Hepatocyte (in vitro differentiated cells): ENCODE results near the gene SRBD1. TPM values are rescaled to one million over a fixed set of nuclear protein-coding genes. Genes with fewer than 3 reads are reported as not detected.
A peak's percentile ranks its signal among the peaks of the same experiment; 100 is the strongest.

Experiments
- DNase-seq: peaks from one replicate; pipeline ENCODE4 v3.0.0-alpha.2; 2016; ENCODE audit warnings: low spot score
- H2AFZ ChIP-seq: fragments of 200-600 bp; sonication (generic); 2 replicates; pipeline ENCODE4 v1.6.0; 2016; ENCODE audit warnings: antibody characterized with exemption, mild to moderate bottlenecking
- H3K27ac ChIP-seq: fragments of 200-600 bp; sonication (generic); 2 replicates; pipeline ENCODE4 v1.5.1; 2016; ENCODE audit warnings: mild to moderate bottlenecking
- H3K27me3 ChIP-seq: fragments of 200-600 bp; sonication (generic); 2 replicates; pipeline ENCODE4 v1.6.1; 2016
- H3K36me3 ChIP-seq: fragments of 200-600 bp; sonication (generic); replicated peaks from 2 replicates; pipeline ENCODE4 v1.5.1; 2016; ENCODE audit warnings: low read depth; ENCODE audit not compliant: insufficient read depth
- H3K4me1 ChIP-seq: fragments of 200-600 bp; sonication (generic); 2 replicates; pipeline ENCODE4 v1.5.1; 2016; ENCODE audit warnings: mild to moderate bottlenecking, moderate library complexity; ENCODE audit not compliant: insufficient read depth
- H3K4me2 ChIP-seq: fragments of 200-600 bp; sonication (generic); 2 replicates; pipeline ENCODE4 v1.6.0; 2016
- H3K4me3 ChIP-seq: fragments of 200-600 bp; sonication (generic); 2 replicates; pipeline ENCODE4 v1.5.1; 2016; ENCODE audit warnings: mild to moderate bottlenecking
- H3K79me2 ChIP-seq: fragments of 200-600 bp; sonication (generic); 2 replicates; pipeline ENCODE4 v1.6.0; 2017; ENCODE audit warnings: mild to moderate bottlenecking
- H3K9me2 ChIP-seq: fragments of 200-600 bp; sonication (generic); replicated peaks from 2 replicates; pipeline ENCODE4 v1.6.0; 2017; ENCODE audit warnings: mild to moderate bottlenecking; ENCODE audit not compliant: insufficient read depth
- H3K9me3 ChIP-seq: fragments of 200-600 bp; sonication (generic); 2 replicates; pipeline ENCODE4 v1.5.1; 2016; ENCODE audit warnings: low read depth, mild to moderate bottlenecking
- H4K20me1 ChIP-seq: fragments of 200-600 bp; sonication (generic); 2 replicates; pipeline ENCODE4 v1.6.0; 2016; ENCODE audit warnings: mild to moderate bottlenecking; ENCODE audit not compliant: insufficient read depth, poor library complexity, severe bottlenecking
- EZH2 ChIP-seq: fragments of 200-600 bp; sonication (generic); IDR thresholded peaks from 2 replicates; pipeline ENCODE4 v1.6.1; 2016; ENCODE audit warnings: antibody characterized with exemption, mild to moderate bottlenecking, borderline replicate concordance
- EZH2phosphoT487 ChIP-seq: fragments of 200-600 bp; sonication (generic); IDR thresholded peaks from one replicate; pipeline ENCODE4 v1.6.1; 2018; ENCODE audit warnings: antibody characterized with exemption, mild to moderate bottlenecking, low read depth, moderate library complexity; ENCODE audit not compliant: unreplicated experiment, severe bottlenecking
- WGBS: methylation state at CpG from one replicate; pipeline ENCODE4 v1.1.6; 2016; ENCODE audit warnings: low lambda C conversion rate; ENCODE audit errors: missing lambda C conversion rate; 5-methylcytosine and 5-hydroxymethylcytosine counted together
- polyA plus RNA-seq: library from polyadenylated mRNA; unstranded; fragments of >200 nt; fragmentation: Nextera tagmentation; extraction: Ambion mirVana; gene quantifications from 2 replicates; pipeline ENCODE4 v1.2.1, GENCODE V29; 2016
- total RNA-seq: library from RNA; depleted of rRNA; stranded (reverse); fragments of >200 nt; gene quantifications from 2 replicates; pipeline ENCODE4 v1.2.3, GENCODE V29; 2014
- TF ChIP-seq, protein P1 (sequence below): fragments of 200-600 bp; sonication (generic); IDR thresholded peaks from 2 replicates; pipeline ENCODE4 v1.5.1; 2016; ENCODE audit warnings: antibody characterized with exemption, mild to moderate bottlenecking; ENCODE audit not compliant: poor library complexity

SRBD1 gene
- total and polyA plus RNA-seq, 2 experiments from 2014 or later, result 6.7 to 16.6 TPM

- Histone ChIP-seq H3K27ac (peak overlapping the region; percentile 20), H3K9me3 (no peaks in the 10 kb centered on the region), H3K4me1 (peaks cover 6% of the 10 kb centered on the region), H3K27me3 (no peaks in the 10 kb centered on the region), H4K20me1 (no peaks in the 10 kb centered on the region), H3K36me3 (no peaks in the 10 kb centered on the region), H3K79me2 (no peaks in the 10 kb centered on the region), H3K9me2 (no peaks in the 10 kb centered on the region), H2AFZ (no peak overlapping the region), H3K4me2 (no peak overlapping the region), H3K4me3 (no peak overlapping the region)
- no peak for DNase-seq
- 47% methylated on average over 2 of the region's 2 CpGs for WGBS
- TF ChIP-seq EZH2 (no peak), EZH2phosphoT487 (no peak)
- TF ChIP-seq, protein P1, sequence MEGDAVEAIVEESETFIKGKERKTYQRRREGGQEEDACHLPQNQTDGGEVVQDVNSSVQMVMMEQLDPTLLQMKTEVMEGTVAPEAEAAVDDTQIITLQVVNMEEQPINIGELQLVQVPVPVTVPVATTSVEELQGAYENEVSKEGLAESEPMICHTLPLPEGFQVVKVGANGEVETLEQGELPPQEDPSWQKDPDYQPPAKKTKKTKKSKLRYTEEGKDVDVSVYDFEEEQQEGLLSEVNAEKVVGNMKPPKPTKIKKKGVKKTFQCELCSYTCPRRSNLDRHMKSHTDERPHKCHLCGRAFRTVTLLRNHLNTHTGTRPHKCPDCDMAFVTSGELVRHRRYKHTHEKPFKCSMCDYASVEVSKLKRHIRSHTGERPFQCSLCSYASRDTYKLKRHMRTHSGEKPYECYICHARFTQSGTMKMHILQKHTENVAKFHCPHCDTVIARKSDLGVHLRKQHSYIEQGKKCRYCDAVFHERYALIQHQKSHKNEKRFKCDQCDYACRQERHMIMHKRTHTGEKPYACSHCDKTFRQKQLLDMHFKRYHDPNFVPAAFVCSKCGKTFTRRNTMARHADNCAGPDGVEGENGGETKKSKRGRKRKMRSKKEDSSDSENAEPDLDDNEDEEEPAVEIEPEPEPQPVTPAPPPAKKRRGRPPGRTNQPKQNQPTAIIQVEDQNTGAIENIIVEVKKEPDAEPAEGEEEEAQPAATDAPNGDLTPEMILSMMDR, result no peak
Observed at GRCh38 chr2:45412754-45413379, 198.2 kb downstream of the SRBD1 start.

GRCh38 chr2:45409677-45410076 is 201.4 kb downstream of the SRBD1 start:
- H4K20me1 ChIP-seq, result no peaks in the 10 kb centered on the region
- H3K27ac ChIP-seq, result no peak overlapping the region
- no peak overlapping the region for H3K4me2 ChIP-seq
- H3K4me3 ChIP-seq, result no peak overlapping the region
- no peak for TF ChIP-seq EZH2phosphoT487
- TF ChIP-seq, protein P1, result no peak
- TF ChIP-seq EZH2, result no peak
- peaks cover 6% of the 10 kb centered on the region for H3K4me1 ChIP-seq
- no peaks in the 10 kb centered on the region for H3K27me3 ChIP-seq
- DNase-seq, result no peak
- no peaks in the 10 kb centered on the region for H3K79me2 ChIP-seq
- H3K9me3 ChIP-seq, result no peaks in the 10 kb centered on the region
- H2AFZ ChIP-seq, result no peak overlapping the region
- no peaks in the 10 kb centered on the region for H3K36me3 ChIP-seq
- 94% methylated on average over 1 of the region's 1 CpG for WGBS
- H3K9me2 ChIP-seq, result no peaks in the 10 kb centered on the region

- WGBS, result 49% methylated on average over 2 of the region's 2 CpGs
- Histone ChIP-seq H3K79me2 (no peaks in the 10 kb centered on the region), H3K4me1 (no peaks in the 10 kb centered on the region)
Observed at GRCh38 chr2:45406621-45407020, 204.4 kb downstream of the SRBD1 start.

More at GRCh38 chr2:45406621-45407020, 204.4 kb downstream of the SRBD1 start:
- Histone ChIP-seq H2AFZ (no peak overlapping the region), H3K4me3 (no peak overlapping the region), H3K27ac (no peak overlapping the region), H3K36me3 (no peaks in the 10 kb centered on the region), H3K9me3 (no peaks in the 10 kb centered on the region), H3K4me2 (no peak overlapping the region), H3K27me3 (no peaks in the 10 kb centered on the region), H3K9me2 (no peaks in the 10 kb centered on the region), H4K20me1 (no peaks in the 10 kb centered on the region)
- TF ChIP-seq EZH2 (no peak), EZH2phosphoT487 (no peak)
- TF ChIP-seq, protein P1, result no peak
- no peak for DNase-seq
